A673 (cell line): ENCODE results near the gene POPDC2. TPM values are rescaled to one million over a fixed set of nuclear protein-coding genes. Genes with fewer than 3 reads are reported as not detected.

Experiments
- BruUV-seq: library from RNA; stranded (reverse); fragments of 400-500 nt; replicated peaks from 2 replicates; lab custom pipeline; 2021; lab: Mats Ljungman, UMichigan
- CTCF ChIA-PET: fragments of 300-600 bp; sonication (Branson Sonifier 250); formaldehyde crosslinking; loops from one replicate; lab custom pipeline; 2022; ENCODE audit warnings: antibody characterized with exemption; lab: Charles Lee
- POLR2A ChIA-PET: fragments of 300-600 bp; sonication (Branson Sonifier 250); formaldehyde crosslinking; loops from one replicate; lab custom pipeline; 2022; ENCODE audit warnings: antibody characterized with exemption; ENCODE audit not compliant: low non-redundant PET; lab: Charles Lee
- DNase-seq: peaks from one replicate; pipeline ENCODE4 v3.0.0-alpha.2; 2015; ENCODE audit warnings: low spot score
- H3K27ac ChIP-seq: fragments of 200-600 bp; sonication (generic); 2 replicates; pipeline ENCODE4 v1.5.1; 2016; ENCODE audit warnings: mixed run types, low read depth, mild to moderate bottlenecking, mixed read lengths, antibody characterized with exemption, low read length; ENCODE audit not compliant: poor library complexity, severe bottlenecking
- H3K27me3 ChIP-seq: fragments of 200-600 bp; sonication (generic); replicated peaks from 2 replicates; pipeline ENCODE4 v1.6.1; 2017; ENCODE audit warnings: mixed run types, low read depth, mild to moderate bottlenecking, mixed read lengths, antibody characterized with exemption, low read length; ENCODE audit not compliant: insufficient read depth, poor library complexity
- H3K36me3 ChIP-seq: fragments of 200-600 bp; sonication (generic); 2 replicates; pipeline ENCODE4 v1.6.1; 2016; ENCODE audit warnings: mixed run types, mild to moderate bottlenecking, mixed read lengths, antibody characterized with exemption, low read length; ENCODE audit not compliant: insufficient read depth, poor library complexity, severe bottlenecking
- H3K4me1 ChIP-seq: fragments of 200-600 bp; sonication (generic); 2 replicates; pipeline ENCODE4 v1.6.1; 2017; ENCODE audit warnings: mixed run types, mild to moderate bottlenecking, mixed read lengths, antibody characterized with exemption, low read length; ENCODE audit not compliant: insufficient read depth, poor library complexity, severe bottlenecking
- H3K4me3 ChIP-seq: fragments of 200-600 bp; sonication (generic); 2 replicates; pipeline ENCODE4 v1.5.1; 2016; ENCODE audit warnings: low read depth, mixed run types, mild to moderate bottlenecking, mixed read lengths, low read length; ENCODE audit not compliant: poor library complexity, severe bottlenecking
- H3K9me3 ChIP-seq: fragments of 200-600 bp; sonication (generic); 2 replicates; pipeline ENCODE4 v1.6.1; 2016; ENCODE audit warnings: mixed run types, low read depth, mild to moderate bottlenecking, mixed read lengths, antibody characterized with exemption, low read length; ENCODE audit not compliant: poor library complexity, severe bottlenecking
- EZH2 ChIP-seq: fragments of 200-600 bp; sonication (generic); IDR thresholded peaks from 2 replicates; pipeline ENCODE4 v1.6.1; 2017; ENCODE audit warnings: borderline replicate concordance, low read depth, mild to moderate bottlenecking, mixed read lengths, antibody characterized with exemption, low read length; ENCODE audit not compliant: poor library complexity, severe bottlenecking
- intact Hi-C: fragments of 100-400 bp; cut with micrococcal nuclease; formaldehyde crosslinking; loops from one replicate; pipeline ENCODE4 v1.10.0; 2022; ENCODE audit not compliant: unreplicated experiment
- total RNA-seq: library from RNA; stranded (reverse); gene quantifications from 2 replicates; pipeline ENCODE4 v1.2.3, GENCODE V29; 2021
- TF ChIP-seq, protein P1 (sequence below): fragments of 300-800, 200-600 bp; sonication (generic); conservative IDR thresholded peaks from 2 replicates; pipeline ENCODE4 v1.5.1; 2017; ENCODE audit warnings: low read depth, mild to moderate bottlenecking, antibody characterized with exemption, low read length, moderate library complexity, mixed read lengths

Gene POPDC2
- total RNA-seq, 1 experiment from 2014 or later: 0.99 TPM

DNA sequence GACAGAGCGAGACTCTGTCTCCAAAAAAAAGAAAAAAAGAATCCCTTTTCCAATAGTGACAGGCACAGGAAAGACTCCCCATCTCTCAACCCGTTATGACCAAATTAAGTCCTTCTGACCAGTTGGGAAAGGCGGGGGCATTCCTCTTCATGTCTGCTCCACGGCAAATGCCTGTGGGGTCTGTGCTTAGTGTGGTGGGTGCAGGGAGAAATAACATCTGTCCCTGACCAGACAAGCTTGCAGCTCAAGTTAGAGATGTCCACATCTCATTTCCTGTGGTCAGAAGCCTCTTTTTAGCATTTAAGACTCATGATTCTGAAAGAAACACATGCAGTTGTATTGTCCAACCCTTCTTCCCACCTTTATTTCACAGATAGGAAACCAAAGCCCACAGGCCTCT is 46.5 kb downstream of the POPDC2 start:
- DNase-seq: no peak
- H3K27ac ChIP-seq: no peak overlapping the region
- TF ChIP-seq, protein P1, sequence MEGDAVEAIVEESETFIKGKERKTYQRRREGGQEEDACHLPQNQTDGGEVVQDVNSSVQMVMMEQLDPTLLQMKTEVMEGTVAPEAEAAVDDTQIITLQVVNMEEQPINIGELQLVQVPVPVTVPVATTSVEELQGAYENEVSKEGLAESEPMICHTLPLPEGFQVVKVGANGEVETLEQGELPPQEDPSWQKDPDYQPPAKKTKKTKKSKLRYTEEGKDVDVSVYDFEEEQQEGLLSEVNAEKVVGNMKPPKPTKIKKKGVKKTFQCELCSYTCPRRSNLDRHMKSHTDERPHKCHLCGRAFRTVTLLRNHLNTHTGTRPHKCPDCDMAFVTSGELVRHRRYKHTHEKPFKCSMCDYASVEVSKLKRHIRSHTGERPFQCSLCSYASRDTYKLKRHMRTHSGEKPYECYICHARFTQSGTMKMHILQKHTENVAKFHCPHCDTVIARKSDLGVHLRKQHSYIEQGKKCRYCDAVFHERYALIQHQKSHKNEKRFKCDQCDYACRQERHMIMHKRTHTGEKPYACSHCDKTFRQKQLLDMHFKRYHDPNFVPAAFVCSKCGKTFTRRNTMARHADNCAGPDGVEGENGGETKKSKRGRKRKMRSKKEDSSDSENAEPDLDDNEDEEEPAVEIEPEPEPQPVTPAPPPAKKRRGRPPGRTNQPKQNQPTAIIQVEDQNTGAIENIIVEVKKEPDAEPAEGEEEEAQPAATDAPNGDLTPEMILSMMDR: no peak
- no peak for TF ChIP-seq EZH2
- BruUV-seq: no TSS peak
- no peaks in the 10 kb centered on the region for H3K9me3 ChIP-seq
- intact Hi-C loops: no loop called here
- H3K27me3 ChIP-seq: no peaks in the 10 kb centered on the region
- ChIA-PET CTCF (no interaction called here), POLR2A (no interaction called here)
- H3K4me1 ChIP-seq: peaks cover 1% of the 10 kb centered on the region
- no peak overlapping the region for H3K4me3 ChIP-seq
- H3K36me3 ChIP-seq: no peaks in the 10 kb centered on the region

DNA sequence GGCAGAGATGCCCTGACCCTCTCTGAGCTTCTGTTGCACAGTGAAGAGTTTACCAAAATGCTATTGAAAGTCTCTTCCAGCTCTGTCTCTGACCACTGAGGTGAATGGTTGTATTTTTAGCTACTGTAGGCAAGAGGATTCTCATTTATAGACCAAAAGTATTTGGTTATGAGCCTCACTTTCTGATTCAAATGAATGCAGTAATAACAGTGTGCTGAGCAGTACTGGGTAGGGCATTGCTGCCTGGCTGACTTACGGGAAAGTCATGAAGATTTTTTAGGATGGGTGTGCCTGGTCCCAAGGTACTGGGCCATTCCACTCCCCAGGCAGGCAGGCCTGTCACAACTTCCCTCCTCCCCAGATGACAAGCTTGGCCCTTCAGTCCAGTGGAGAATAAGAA is 47.2 kb downstream of the POPDC2 start:
- no TSS peak for BruUV-seq

DNA sequence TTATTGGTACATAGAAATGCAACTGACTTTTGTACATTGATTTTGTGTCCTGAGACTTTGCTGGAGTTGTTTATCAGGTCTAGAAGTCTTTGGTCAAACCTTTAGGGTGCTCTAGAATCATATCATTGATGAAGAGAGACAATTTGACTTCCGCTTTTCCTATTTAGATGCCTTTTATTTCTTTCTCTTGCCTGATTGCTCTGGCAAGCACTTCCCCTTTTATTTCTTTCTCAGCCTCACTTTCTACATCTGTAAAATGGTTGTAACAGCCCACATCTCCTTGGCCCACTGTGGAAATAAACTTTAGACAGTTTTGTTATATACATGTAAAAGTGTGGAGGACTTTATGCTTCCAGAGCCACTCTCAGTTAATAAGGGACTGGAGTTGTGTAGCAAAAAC is 48.7 kb downstream of the POPDC2 start:
- no peak for DNase-seq
- POLR2A ChIA-PET: no interaction called here
- Histone ChIP-seq H3K36me3 (no peaks in the 10 kb centered on the region), H3K27ac (no peak overlapping the region), H3K9me3 (no peaks in the 10 kb centered on the region), H3K4me3 (no peak overlapping the region), H3K4me1 (peaks cover 5% of the 10 kb centered on the region), H3K27me3 (no peaks in the 10 kb centered on the region)
- intact Hi-C loops: no loop called here
- CTCF ChIA-PET: no interaction called here
- TF ChIP-seq EZH2: no peak
- TF ChIP-seq, protein P1: no peak
- no TSS peak for BruUV-seq

More for the DNA sequence above, 47.2 kb downstream of the POPDC2 start:
- peaks cover 5% of the 10 kb centered on the region for H3K4me1 ChIP-seq
- ChIA-PET POLR2A (no interaction called here), CTCF (no interaction called here)
- no peak for DNase-seq
- no peak overlapping the region for H3K27ac ChIP-seq
- H3K4me3 ChIP-seq: no peak overlapping the region
- no peaks in the 10 kb centered on the region for H3K36me3 ChIP-seq
- no peaks in the 10 kb centered on the region for H3K9me3 ChIP-seq
- intact Hi-C loops: no loop called here
- no peak for TF ChIP-seq EZH2
- TF ChIP-seq, protein P1: no peak
- no peaks in the 10 kb centered on the region for H3K27me3 ChIP-seq
